Measurements from ENCODE around the gene SGCD. TPM values are rescaled to one million over a fixed set of nuclear protein-coding genes. Genes with fewer than 3 reads are reported as not detected.

SGCD gene
- total RNA-seq, 4 donors from 2014 or later = 16.7 to 38.6 (median 27.7) TPM

- TF ChIP-seq POLR2A (IDR thresholded peaks at IDR 0.05; ENCODE audit: low read depth) (no peak), POLR2AphosphoS5 (IDR thresholded peaks at IDR 0.05) (no peak), CTCF (IDR thresholded peaks at IDR 0.05) (no peak), EP300 (IDR thresholded peaks at IDR 0.05) (no peak)
- DNase-seq (ENCODE audit: extremely low spot score) = no peak
- no peaks in the 10 kb centered on the region for H3K27me3 ChIP-seq
- 96% methylated on average over 4 of the region's 4 CpGs for WGBS
- H3K4me3 ChIP-seq = no peak overlapping the region
- H3K36me3 ChIP-seq = no peaks in the 10 kb centered on the region
- peaks cover 0 to 16% (median 11%) of the 10 kb centered on the region in 4 donors for H3K4me1 ChIP-seq
- H3K9me3 ChIP-seq = no peaks in the 10 kb centered on the region
- intact Hi-C loops (cut with DNase I) = no loop called here
- H3K27ac ChIP-seq (replicated peaks in 1 of 4) = no peak overlapping the region
Observed at GRCh38 chr5:156427315-156427714, 100.4 kb downstream of the SGCD start.

DNA sequence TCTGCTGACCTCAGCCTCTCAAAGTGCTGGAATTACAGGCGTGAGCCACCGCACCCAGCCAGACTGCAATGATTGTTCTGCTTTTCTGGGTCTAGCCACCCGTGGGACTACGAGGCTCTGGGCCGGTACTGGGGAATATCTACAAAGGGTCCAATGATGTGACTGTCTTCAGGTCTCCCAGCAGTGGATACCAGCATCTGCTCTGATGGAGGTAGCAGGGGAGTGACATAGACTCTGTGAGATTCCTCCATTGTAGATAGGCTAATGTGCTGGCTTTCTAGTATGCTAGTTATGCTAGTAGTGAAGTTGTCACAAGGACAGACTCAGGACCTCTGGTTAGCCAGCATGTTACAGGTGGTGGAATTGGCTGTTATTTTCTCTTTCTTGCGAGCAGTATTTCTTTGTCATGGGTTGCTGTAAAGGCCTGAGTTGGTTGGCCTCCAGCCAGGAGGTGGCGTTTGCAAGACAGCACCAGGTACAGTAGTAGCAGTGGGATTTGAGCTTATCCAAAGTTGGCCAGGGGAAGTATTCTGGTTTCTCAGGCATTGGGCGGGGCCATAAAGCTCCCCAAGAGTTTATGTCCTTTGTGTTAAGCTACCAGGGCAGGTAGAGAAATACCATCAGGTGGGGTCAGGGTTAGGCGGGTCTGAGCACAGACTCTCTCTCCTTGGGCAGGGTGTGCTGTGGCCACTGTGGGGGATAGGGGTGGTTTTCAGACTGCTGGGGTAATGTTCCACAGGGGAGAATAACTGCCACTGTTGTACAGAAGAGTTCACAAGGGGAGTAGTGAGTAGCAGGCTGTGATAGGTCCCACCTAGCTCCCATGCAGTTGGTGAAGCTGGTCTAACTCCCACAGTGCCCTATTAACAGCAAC, 105.2 kb downstream of the SGCD start:
- H3K9me3 ChIP-seq = no peaks in the 10 kb centered on the region
- H3K27ac ChIP-seq (replicated peaks in 1 of 4) = no peak overlapping the region
- H3K36me3 ChIP-seq = no peaks in the 10 kb centered on the region
- DNase-seq (ENCODE audit: extremely low spot score) = no peak
- no peak overlapping the region for H3K4me3 ChIP-seq
- peaks cover 0 to 21% (median 14%) of the 10 kb centered on the region in 4 donors for H3K4me1 ChIP-seq
- 88% methylated on average over 6 of the region's 9 CpGs for WGBS
- intact Hi-C loops (cut with DNase I) = no loop called here
- TF ChIP-seq POLR2A (IDR thresholded peaks at IDR 0.05; ENCODE audit: low read depth) (no peak), POLR2AphosphoS5 (IDR thresholded peaks at IDR 0.05) (no peak), EP300 (IDR thresholded peaks at IDR 0.05) (no peak), CTCF (IDR thresholded peaks at IDR 0.05) (no peak)
- H3K27me3 ChIP-seq = no peaks in the 10 kb centered on the region

DNA sequence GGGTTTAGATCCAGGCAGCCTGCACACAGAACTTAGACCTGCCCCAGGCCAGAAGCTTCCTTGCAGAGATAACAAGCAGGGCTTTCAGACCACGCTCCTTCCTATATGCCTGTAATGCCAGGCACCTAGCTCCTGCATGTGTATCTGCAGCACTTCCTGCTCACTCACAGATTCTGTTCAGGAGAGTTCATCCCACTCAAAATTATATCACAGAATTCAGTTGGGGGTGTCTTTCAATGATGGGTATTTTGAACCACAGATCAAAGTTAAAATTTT, 105.8 kb downstream of the SGCD start:
- 100% methylated on average over 1 of the region's 1 CpG for WGBS
- no peaks in the 10 kb centered on the region for H3K36me3 ChIP-seq
- H3K27me3 ChIP-seq = no peaks in the 10 kb centered on the region
- intact Hi-C loops (cut with DNase I) = no loop called here
- DNase-seq (ENCODE audit: extremely low spot score) = no peak
- peaks cover 0 to 21% (median 14%) of the 10 kb centered on the region in 4 donors for H3K4me1 ChIP-seq
- H3K4me3 ChIP-seq = no peak overlapping the region
- no peaks in the 10 kb centered on the region for H3K9me3 ChIP-seq
- no peak for TF ChIP-seq POLR2AphosphoS5 (IDR thresholded peaks at IDR 0.05)
- TF ChIP-seq CTCF (IDR thresholded peaks at IDR 0.05) = no peak
- no peak for TF ChIP-seq EP300 (IDR thresholded peaks at IDR 0.05)
- TF ChIP-seq POLR2A (IDR thresholded peaks at IDR 0.05; ENCODE audit: low read depth) = no peak
- H3K27ac ChIP-seq (replicated peaks in 1 of 4) = no peak overlapping the region

GRCh38 chr5:156434471-156434870, 107.5 kb downstream of the SGCD start:
- 97% methylated on average over 5 of the region's 5 CpGs for WGBS
- no peak for DNase-seq (ENCODE audit: extremely low spot score)
- TF ChIP-seq CTCF (IDR thresholded peaks at IDR 0.05) (no peak), POLR2AphosphoS5 (IDR thresholded peaks at IDR 0.05) (no peak), POLR2A (IDR thresholded peaks at IDR 0.05; ENCODE audit: low read depth) (no peak), EP300 (IDR thresholded peaks at IDR 0.05) (no peak)
- no peaks in the 10 kb centered on the region for H3K36me3 ChIP-seq
- no peak overlapping the region for H3K27ac ChIP-seq (replicated peaks in 1 of 4)
- intact Hi-C loops (cut with DNase I) = no loop called here
- no peaks in the 10 kb centered on the region for H3K9me3 ChIP-seq
- H3K4me3 ChIP-seq = no peak overlapping the region
- peaks cover 0 to 21% (median 16%) of the 10 kb centered on the region in 4 donors for H3K4me1 ChIP-seq
- H3K27me3 ChIP-seq = no peaks in the 10 kb centered on the region
